Sigmoid colon (tissue), 4 donors: ENCODE data around the gene NOXO1.
A peak's percentile ranks its signal among the peaks of the same experiment; 100 is the strongest.

Experiments used
- CTCF ChIP-seq, 4 experiments: fragments of 450-650 bp in 3 of 4; fragments of 200-600 bp in 1 of 4; IDR thresholded peaks; one replicate each; pipeline ENCODE4 v1.5.1; 2016 to 2019; ENCODE audit warnings: antibody characterized with exemption in 4 of 4, mild to moderate bottlenecking in 3 of 4, moderate library complexity in 2 of 4
- EP300 ChIP-seq, 4 donors: sonication (generic); formaldehyde crosslinking; IDR thresholded peaks; one replicate each; pipeline ENCODE4 v1.6.1; 2017; ENCODE audit warnings: antibody characterized with exemption in 4 of 4
- POLR2A ChIP-seq, 2 donors: fragments of 450-650 bp; IDR thresholded peaks; one replicate each; pipeline ENCODE4 v1.6.1; 2016; ENCODE audit warnings: antibody characterized with exemption in 2 of 2, mild to moderate bottlenecking in 2 of 2, moderate library complexity in 2 of 2
- POLR2AphosphoS5 ChIP-seq, 4 donors: sonication (generic); formaldehyde crosslinking; IDR thresholded peaks; one replicate each; pipeline ENCODE4 v1.6.1; 2017; ENCODE audit warnings: antibody characterized with exemption in 4 of 4

- no peak for TF ChIP-seq CTCF (IDR thresholded peaks at IDR 0.05)
- TF ChIP-seq POLR2A (IDR thresholded peaks at IDR 0.05): peak; percentile 97
- TF ChIP-seq EP300 (IDR thresholded peaks at IDR 0.05): peak in 2 of 4 donors; percentile 33 to 35
- TF ChIP-seq POLR2AphosphoS5 (IDR thresholded peaks at IDR 0.05): peak; percentile 95 to 100 (median 98)
These were observed 16.5 kb downstream of the NOXO1 start, which contains the start of gene RPS2 for GRCh38 chr16:1964506-1965395.
